Retinal pigment epithelial cell (primary cell): ENCODE results near the gene ACOT9.
"Not testable (repeated sequence)": the region's sequence is repeated elsewhere in the genome, so short reads cannot be mapped to it uniquely, and the experiment has no call there.

Experiments
- DNase-seq: peaks from one replicate; pipeline ENCODE4 v3.0.0-alpha.2; 2010; ENCODE audit warnings: low read depth
- H3K4me3 ChIP-seq: 2 replicates; pipeline ENCODE4 v1.5.1; 2011; ENCODE audit warnings: mild to moderate bottlenecking, low read length, control low read depth, moderate library complexity
- CTCF ChIP-seq: conservative IDR thresholded peaks from 2 replicates; pipeline ENCODE4 v1.5.1; 2011; ENCODE audit warnings: low read depth, low read length, control low read depth, inconsistent platforms

The ACOT9 gene

DNA sequence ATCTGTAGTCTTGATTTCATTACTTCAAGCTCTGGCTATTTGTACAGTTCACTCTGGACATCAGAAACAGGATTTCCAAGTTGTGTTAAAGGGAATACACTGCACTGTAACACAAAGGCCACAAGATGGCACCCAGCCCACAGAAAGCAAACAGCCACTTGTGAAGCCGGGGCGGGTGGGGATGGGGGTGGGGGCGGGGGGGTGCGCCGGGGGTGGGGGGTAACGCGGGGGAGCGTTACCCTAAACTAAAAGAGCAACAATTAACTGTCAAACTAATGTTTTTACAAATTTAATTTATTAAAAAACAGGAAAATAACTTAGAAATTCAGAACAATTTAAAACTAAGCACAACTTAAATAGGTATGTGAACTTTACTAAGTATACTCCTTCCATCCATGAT, 48.5 kb downstream of the ACOT9 start:
- no peak overlapping the region for H3K4me3 ChIP-seq
- peak; percentile 62 for TF ChIP-seq CTCF
- DNase-seq: peak; percentile 4

DNA sequence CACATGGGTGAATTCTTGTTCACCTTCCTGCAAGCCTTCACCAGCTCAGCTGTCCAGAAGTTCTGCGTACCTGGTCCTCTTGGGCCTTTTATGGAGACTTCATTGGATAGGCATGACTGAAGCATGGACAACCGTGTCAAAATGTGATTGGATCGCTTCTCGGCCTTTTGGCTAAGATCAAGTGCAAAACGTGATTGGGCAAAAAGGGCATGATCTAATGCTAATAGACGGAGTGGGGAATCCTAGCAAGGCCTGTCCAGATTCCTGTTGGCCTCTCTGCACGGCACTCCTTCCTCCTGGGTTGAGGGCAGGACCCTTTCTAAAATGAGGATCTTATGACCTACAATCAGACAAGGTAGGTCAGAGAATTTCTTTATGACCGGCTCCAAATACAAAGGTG, 50.9 kb downstream of the ACOT9 start:
- H3K4me3 ChIP-seq: no peak overlapping the region
- TF ChIP-seq CTCF: no peak
- no peak for DNase-seq

DNA sequence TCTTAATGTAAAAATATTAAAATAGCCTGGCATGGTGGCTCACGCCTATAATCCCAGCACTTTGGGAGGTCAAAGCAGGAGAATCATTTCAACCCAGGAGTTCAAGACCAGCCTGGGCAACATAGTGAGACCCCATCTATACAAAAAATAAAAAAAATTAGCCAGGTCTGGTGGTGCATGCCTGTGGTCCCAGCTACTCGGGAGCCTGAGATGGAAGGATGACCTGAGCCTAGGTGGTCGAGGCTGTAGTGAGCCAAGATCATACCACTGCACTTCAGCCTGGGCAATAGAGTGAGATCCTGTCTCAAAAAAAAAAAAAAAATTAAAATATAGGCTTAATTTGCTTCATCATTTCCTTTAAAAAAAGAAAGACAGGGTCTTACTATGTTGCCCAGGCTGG, 66.6 kb downstream of the ACOT9 start:
- not testable (repeated sequence) for H3K4me3 ChIP-seq, DNase-seq

- TF ChIP-seq CTCF: no peak
- no peak for DNase-seq
- no peak overlapping the region for H3K4me3 ChIP-seq
Measured at GRCh38 chrX:23673108-23673507, 70.0 kb downstream of the ACOT9 start.

DNA sequence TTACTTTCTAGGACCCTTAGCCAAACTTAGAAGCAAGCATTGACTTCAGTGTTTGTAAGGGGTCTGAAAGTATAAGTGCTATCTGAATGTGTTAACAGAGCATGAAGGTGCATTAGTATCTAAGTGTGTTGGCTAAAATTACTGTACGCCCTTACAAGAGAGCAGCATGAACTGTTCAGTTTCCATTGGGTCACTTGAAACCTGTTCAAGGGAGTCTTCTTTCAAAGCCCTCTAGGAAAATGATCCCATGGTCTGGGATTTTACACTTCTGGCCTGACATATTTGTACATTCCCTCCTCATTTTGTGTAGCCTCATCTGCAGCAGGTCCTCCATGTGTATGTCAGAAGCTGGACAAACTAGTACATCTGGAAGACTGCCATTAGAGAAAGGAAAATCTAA, 72.5 kb downstream of the ACOT9 start:
- no peak for DNase-seq
- TF ChIP-seq CTCF: no peak
- no peak overlapping the region for H3K4me3 ChIP-seq

GRCh38 chrX:23668335-23668734, 74.7 kb downstream of the ACOT9 start:
- H3K4me3 ChIP-seq: peak overlapping the region; percentile 63
- no peak for DNase-seq
- no peak for TF ChIP-seq CTCF

GRCh38 chrX:23667239-23668177, 75.6 kb downstream of the ACOT9 start, which contains the start of gene PRDX4:
Gene PRDX4 (plus strand): TSS chrX:23667493. CDS start chrX:23667571, 78 bp downstream.
- peak within 1 kb of the TSS; percentile 63 for H3K4me3 ChIP-seq
- DNase-seq: peak; percentile 52
- no peak for TF ChIP-seq CTCF
